Liver (tissue), 3 donors: ENCODE results near the gene PPFIA1.

Experiments
- CTCF ChIP-seq: fragments of 150-350 bp; IDR thresholded peaks from 2 replicates; pipeline ENCODE4 v1.5.1; 2017; ENCODE audit warnings: improper control_type of control experiment, low read depth, low read length; ENCODE audit not compliant: missing input control
- GABPA ChIP-seq, 2 donors: IDR thresholded peaks in 1 of 2; conservative IDR thresholded peaks in 1 of 2; 2 replicates each; pipeline ENCODE4 v1.6.1; 2016; ENCODE audit warnings: antibody characterized with exemption in 2 of 2, mild to moderate bottlenecking in 1 of 2, moderate library complexity in 1 of 2
- JUND ChIP-seq, 2 donors: IDR thresholded peaks; 2 replicates each; pipeline ENCODE4 v1.6.1; 2016; ENCODE audit warnings: antibody characterized with exemption in 2 of 2
- MAX ChIP-seq: IDR thresholded peaks from 2 replicates; pipeline ENCODE4 v1.6.1; 2016; ENCODE audit warnings: antibody characterized with exemption
- donor health status: healthy.
- donor health status: healthy.

- TF ChIP-seq CTCF, result no peak
- no peak for TF ChIP-seq MAX
- no peak for TF ChIP-seq GABPA (IDR thresholded peaks at IDR 0.05 in 1 of 2, conservative IDR thresholded peaks at IDR 0.05 in 1 of 2)
- no peak for TF ChIP-seq JUND (IDR thresholded peaks at IDR 0.05)
These were observed 20.0 kb downstream of the PPFIA1 start for GRCh38 chr11:70290361-70291065.
